Panc1 (cell line): ENCODE measurements around the gene DDIT3. TPM values are rescaled to one million over a fixed set of nuclear protein-coding genes. Genes with fewer than 3 reads are reported as not detected.

ENCODE experiments used
- ATAC-seq: fragments of 200-7000 bp; cut with Tn5 transposase; 2 replicates; pipeline ENCODE4 v1.9.1; 2020; ENCODE audit warnings: mild to moderate bottlenecking, moderate library complexity
- BruUV-seq: library from RNA; stranded (reverse); fragments of 400-500 nt; replicated peaks from 2 replicates; lab custom pipeline; 2021; lab: Mats Ljungman, UMichigan
- CTCF ChIA-PET: fragments of 300-600 bp; sonication (Branson Sonifier 250); formaldehyde crosslinking; loops from one replicate; lab custom pipeline; 2022; ENCODE audit warnings: antibody characterized with exemption; lab: Charles Lee
- POLR2A ChIA-PET: fragments of 300-600 bp; sonication (Branson Sonifier 250); formaldehyde crosslinking; loops from one replicate; lab custom pipeline; 2022; ENCODE audit warnings: antibody characterized with exemption; lab: Charles Lee
- DNase-seq: peaks from one replicate; pipeline ENCODE4 v3.0.0-alpha.2; 2010; ENCODE audit warnings: low read depth, low spot score
- H3K27ac ChIP-seq: 2 replicates; pipeline ENCODE4 v1.5.1; 2011; ENCODE audit warnings: mild to moderate bottlenecking, low read length, inconsistent platforms
- H3K27me3 ChIP-seq: fragments of 200-500 bp; sonication (Bioruptor generic); 2 replicates; pipeline ENCODE4 v1.6.0; 2014; ENCODE audit warnings: low read length, inconsistent platforms; ENCODE audit not compliant: control insufficient read depth, insufficient read depth
- H3K36me3 ChIP-seq: fragments of 200-500 bp; sonication (Bioruptor generic); 2 replicates; pipeline ENCODE4 v1.5.1; 2014; ENCODE audit warnings: inconsistent platforms, mild to moderate bottlenecking, low read length, moderate library complexity; ENCODE audit not compliant: control insufficient read depth, insufficient read depth
- H3K4me1 ChIP-seq: 2 replicates; pipeline ENCODE4 v1.5.1; 2011; ENCODE audit warnings: inconsistent platforms, mild to moderate bottlenecking, low read length, moderate library complexity; ENCODE audit not compliant: control insufficient read depth, insufficient read depth
- H3K4me3 ChIP-seq, 2 experiments: 2 replicates each; pipeline ENCODE4 v1.5.1; 2011 to 2012; ENCODE audit warnings: low read depth in 2 of 2, low read length in 2 of 2, mild to moderate bottlenecking in 2 of 2, inconsistent platforms in 1 of 2, moderate library complexity in 1 of 2
- H3K9me3 ChIP-seq: fragments of 200-500 bp; sonication (Bioruptor generic); 2 replicates; pipeline ENCODE4 v1.5.1; 2014; ENCODE audit warnings: low read depth, mild to moderate bottlenecking, inconsistent platforms, low read length, moderate library complexity; ENCODE audit not compliant: control insufficient read depth, insufficient read depth
- POLR2AphosphoS5 ChIP-seq: IDR thresholded peaks from 2 replicates; pipeline ENCODE4 v1.6.1; 2012; ENCODE audit warnings: mild to moderate bottlenecking, low read depth, low read length, moderate library complexity
- SIN3A ChIP-seq: IDR thresholded peaks from 2 replicates; pipeline ENCODE4 v1.6.1; 2012; ENCODE audit warnings: low read depth, mild to moderate bottlenecking, low read length, moderate library complexity, borderline replicate concordance; ENCODE audit not compliant: insufficient read depth
- TCF7L2 ChIP-seq: IDR thresholded peaks from 2 replicates; pipeline ENCODE4 v1.6.1; 2011; ENCODE audit warnings: mild to moderate bottlenecking, low read depth, low read length, inconsistent platforms
- in situ Hi-C: cut with HindIII; loops from 2 replicates; pipeline ENCODE4 v1.10.0; 2016; ENCODE audit warnings: low sequenced_read_pairs, low pct_unique_long_range_greater_than_20kb
- intact Hi-C: fragments of 100-400 bp; cut with micrococcal nuclease; formaldehyde crosslinking; loops from one replicate; pipeline ENCODE4 v1.10.0; 2022; ENCODE audit not compliant: unreplicated experiment
- total RNA-seq: library from RNA; stranded (reverse); gene quantifications from one replicate; pipeline ENCODE4 v1.2.1, GENCODE V29; 2021; ENCODE audit not compliant: unreplicated experiment
- TF ChIP-seq, protein P1 (sequence below): fragments of 450-650 bp; IDR thresholded peaks from 2 replicates; pipeline ENCODE4 v1.5.1; 2017; ENCODE audit warnings: mild to moderate bottlenecking
- TF ChIP-seq, protein P2 (sequence below), 2 experiments: IDR thresholded peaks; 2 replicates each; pipeline ENCODE4 v1.6.1; 2011 to 2012; ENCODE audit warnings: low read depth in 2 of 2, control low read depth in 1 of 2, low read length in 1 of 2, mild to moderate bottlenecking in 1 of 2, moderate library complexity in 1 of 2; ENCODE audit not compliant: insufficient read depth in 1 of 2

Gene DDIT3
- total RNA-seq, 1 experiment from 2014 or later, result 47.2 TPM

DNA sequence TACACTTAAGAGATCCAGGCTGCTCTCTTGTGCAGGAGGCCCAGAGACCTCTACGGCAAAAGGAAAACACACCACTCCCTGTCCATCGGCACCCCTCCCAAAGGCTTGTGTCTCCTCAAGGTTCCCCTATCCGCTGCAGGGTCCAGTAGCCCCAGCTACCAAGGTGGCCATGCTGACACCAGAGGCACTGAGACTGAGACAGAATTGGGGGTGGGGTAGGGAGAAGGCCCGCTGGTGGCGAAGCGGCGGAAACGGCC is 590 bp downstream of the DDIT3 start:
- Histone ChIP-seq H3K4me1 (peaks cover 57% of the 10 kb centered on the region), H3K27ac (peak overlapping the region; percentile 96), H3K27me3 (no peaks in the 10 kb centered on the region), H3K4me3 (peak overlapping the region; percentile 88 to 98), H3K9me3 (no peaks in the 10 kb centered on the region), H3K36me3 (peaks cover 19% of the 10 kb centered on the region)
- intact Hi-C loops, result no loop called here
- DNase-seq (no peak), ATAC-seq (no peak)
- ChIA-PET POLR2A (no interaction called here), CTCF (no interaction called here)
- TF ChIP-seq SIN3A, result no peak
- no TSS peak for BruUV-seq
- in situ Hi-C loops, result no loop called here

DNA sequence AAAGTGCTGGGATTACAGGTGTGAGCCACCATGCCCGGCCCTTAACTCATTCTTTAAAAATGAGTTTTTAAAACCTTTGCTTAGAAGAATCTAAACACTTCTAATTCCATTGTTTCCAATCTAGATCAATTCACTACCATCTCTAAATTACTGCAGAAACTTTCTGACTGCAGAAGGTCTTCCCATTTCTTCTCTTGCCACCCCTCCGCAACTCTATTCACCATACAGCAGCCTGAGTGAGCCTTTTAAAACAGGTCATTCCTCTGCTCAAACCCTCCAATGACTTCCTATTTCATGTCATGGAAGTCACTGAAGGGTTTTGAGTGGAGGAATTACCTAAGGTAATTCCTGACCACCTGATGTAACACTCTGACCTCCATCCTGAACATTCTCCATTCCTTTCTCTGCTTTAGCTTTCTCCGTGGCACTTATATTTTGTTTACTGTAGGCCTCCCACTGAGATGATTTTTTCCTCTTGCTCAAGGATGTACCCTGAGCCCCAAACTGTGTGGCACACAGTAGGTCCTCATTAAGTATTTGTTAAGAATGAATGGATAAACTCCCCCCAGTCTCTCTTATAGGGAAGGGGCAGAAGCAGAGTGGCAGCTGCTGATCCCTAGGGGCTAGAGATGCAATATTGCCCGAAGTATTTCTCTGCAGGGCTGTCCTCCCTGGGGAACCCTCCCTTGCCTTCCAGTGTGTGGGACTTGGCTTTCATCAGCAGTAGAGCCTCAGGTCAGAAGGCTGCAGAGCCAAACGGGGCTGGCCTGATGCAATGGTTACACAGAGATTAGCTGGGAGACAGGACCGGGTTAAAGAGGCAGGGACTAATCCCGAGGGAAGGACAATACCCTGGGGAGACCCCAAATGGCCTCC is 1.2 kb downstream of the DDIT3 start:
- CTCF ChIA-PET, result no interaction called here
- ATAC-seq (no peak), DNase-seq (no peak)
- peak overlapping the region; percentile 96 for H3K27ac ChIP-seq
- in situ Hi-C loops (no loop called here), intact Hi-C loops (no loop called here)
- peaks cover 19% of the 10 kb centered on the region for H3K36me3 ChIP-seq
- H3K9me3 ChIP-seq, result no peaks in the 10 kb centered on the region
- BruUV-seq, result no TSS peak
- H3K4me1 ChIP-seq, result peaks cover 55% of the 10 kb centered on the region
- TF ChIP-seq, protein P1, sequence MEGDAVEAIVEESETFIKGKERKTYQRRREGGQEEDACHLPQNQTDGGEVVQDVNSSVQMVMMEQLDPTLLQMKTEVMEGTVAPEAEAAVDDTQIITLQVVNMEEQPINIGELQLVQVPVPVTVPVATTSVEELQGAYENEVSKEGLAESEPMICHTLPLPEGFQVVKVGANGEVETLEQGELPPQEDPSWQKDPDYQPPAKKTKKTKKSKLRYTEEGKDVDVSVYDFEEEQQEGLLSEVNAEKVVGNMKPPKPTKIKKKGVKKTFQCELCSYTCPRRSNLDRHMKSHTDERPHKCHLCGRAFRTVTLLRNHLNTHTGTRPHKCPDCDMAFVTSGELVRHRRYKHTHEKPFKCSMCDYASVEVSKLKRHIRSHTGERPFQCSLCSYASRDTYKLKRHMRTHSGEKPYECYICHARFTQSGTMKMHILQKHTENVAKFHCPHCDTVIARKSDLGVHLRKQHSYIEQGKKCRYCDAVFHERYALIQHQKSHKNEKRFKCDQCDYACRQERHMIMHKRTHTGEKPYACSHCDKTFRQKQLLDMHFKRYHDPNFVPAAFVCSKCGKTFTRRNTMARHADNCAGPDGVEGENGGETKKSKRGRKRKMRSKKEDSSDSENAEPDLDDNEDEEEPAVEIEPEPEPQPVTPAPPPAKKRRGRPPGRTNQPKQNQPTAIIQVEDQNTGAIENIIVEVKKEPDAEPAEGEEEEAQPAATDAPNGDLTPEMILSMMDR, result no peak
- TF ChIP-seq, protein P2, sequence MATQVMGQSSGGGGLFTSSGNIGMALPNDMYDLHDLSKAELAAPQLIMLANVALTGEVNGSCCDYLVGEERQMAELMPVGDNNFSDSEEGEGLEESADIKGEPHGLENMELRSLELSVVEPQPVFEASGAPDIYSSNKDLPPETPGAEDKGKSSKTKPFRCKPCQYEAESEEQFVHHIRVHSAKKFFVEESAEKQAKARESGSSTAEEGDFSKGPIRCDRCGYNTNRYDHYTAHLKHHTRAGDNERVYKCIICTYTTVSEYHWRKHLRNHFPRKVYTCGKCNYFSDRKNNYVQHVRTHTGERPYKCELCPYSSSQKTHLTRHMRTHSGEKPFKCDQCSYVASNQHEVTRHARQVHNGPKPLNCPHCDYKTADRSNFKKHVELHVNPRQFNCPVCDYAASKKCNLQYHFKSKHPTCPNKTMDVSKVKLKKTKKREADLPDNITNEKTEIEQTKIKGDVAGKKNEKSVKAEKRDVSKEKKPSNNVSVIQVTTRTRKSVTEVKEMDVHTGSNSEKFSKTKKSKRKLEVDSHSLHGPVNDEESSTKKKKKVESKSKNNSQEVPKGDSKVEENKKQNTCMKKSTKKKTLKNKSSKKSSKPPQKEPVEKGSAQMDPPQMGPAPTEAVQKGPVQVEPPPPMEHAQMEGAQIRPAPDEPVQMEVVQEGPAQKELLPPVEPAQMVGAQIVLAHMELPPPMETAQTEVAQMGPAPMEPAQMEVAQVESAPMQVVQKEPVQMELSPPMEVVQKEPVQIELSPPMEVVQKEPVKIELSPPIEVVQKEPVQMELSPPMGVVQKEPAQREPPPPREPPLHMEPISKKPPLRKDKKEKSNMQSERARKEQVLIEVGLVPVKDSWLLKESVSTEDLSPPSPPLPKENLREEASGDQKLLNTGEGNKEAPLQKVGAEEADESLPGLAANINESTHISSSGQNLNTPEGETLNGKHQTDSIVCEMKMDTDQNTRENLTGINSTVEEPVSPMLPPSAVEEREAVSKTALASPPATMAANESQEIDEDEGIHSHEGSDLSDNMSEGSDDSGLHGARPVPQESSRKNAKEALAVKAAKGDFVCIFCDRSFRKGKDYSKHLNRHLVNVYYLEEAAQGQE (IDR thresholded peaks at IDR 0.05; ENCODE audit: insufficient read depth in 1 of 2, low read depth in 2 of 2, low read length in 1 of 2), result no peak
- no peak for TF ChIP-seq SIN3A
- TF ChIP-seq POLR2AphosphoS5, result no peak
- TF ChIP-seq TCF7L2, result no peak
- no peaks in the 10 kb centered on the region for H3K27me3 ChIP-seq
- POLR2A ChIA-PET, result no interaction called here
- peak overlapping the region; percentile 88 to 98 for H3K4me3 ChIP-seq
